Hematopoietic multipotent progenitor cell treated with erythropoietin and hydrocortisone succinate and interleukin-3 and kit ligand, for 4 days (in vitro differentiated cells): ENCODE data around the gene NAT16.
"Not testable (repeated sequence)": the region's sequence is repeated elsewhere in the genome, so short reads cannot be mapped to it uniquely, and the experiment has no call there.

ENCODE experiments used
- DNase-seq: peaks from one replicate; pipeline ENCODE4 v3.0.0-alpha.2; 2015

The NAT16 gene

DNA sequence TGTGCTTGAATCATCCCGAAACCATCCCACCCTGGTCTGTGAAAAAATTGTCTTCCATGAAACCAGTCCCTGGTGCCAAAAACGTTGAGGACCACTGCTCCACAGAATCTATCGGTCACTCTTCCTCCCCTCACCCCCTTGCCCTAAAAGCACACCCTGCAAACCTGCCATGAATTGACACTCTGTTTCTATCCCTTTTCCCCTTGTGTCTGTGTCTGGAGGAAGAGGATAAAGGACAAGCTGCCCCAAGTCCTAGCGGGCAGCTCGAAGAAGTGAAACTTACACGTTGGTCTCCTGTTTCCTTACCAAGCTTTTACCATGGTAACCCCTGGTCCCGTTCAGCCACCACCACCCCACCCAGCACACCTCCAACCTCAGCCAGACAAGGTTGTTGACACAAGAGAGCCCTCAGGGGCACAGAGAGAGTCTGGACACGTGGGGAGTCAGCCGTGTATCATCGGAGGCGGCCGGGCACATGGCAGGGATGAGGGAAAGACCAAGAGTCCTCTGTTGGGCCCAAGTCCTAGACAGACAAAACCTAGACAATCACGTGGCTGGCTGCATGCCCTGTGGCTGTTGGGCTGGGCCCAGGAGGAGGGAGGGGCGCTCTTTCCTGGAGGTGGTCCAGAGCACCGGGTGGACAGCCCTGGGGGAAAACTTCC, 54.0 kb downstream of the NAT16 start:
- DNase-seq: no peak

DNA sequence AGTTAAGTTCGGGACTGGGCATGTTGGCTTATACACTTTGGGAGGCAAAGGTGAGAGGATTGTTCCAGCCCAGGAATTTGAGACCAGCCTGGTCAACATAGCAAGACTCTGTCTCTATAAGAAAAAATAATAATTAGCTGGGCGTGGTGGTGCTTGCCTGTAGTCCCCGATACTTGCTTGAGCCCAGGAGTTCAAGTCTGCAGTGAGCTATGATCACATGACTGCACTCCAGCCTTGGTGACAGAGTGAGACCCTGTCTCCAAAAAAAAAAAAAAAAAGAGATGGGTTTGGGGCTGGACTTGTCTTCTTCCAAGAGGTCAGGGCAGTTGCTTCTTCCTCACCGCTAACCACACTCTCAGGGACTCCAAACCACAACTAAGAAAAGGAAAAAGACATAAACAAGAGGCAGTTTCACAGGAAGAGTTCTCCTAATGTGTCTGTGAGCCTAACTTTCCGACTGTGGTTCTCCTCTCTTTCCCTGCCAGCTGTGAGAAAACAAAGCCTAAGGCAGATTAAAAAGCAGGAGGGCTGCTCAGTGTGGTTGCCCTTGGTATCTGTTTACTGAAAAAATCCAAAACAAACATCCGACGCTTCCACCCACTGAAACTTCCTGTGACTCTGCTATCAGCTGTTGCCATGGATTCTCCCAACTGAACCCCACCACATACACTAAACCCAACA, 55.6 kb downstream of the NAT16 start:
- DNase-seq: peak; percentile 70

DNA sequence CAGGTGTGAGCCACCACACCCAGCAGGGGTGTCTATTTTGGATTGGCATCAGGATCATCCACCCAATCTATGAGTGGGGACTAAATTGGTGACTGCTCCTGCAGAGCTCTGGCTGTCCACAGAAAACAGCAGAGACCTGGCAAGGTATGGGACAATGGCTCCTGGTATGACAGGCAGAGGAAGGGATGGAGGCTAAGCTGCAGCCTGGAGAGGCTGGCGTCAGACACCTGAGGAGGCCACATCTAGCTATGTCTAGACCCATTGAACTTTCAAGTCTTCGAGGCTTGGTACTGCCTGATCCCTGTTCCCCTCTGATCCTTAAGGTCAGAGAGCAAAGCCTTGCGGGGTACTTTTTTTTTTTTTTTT, 56.4 kb downstream of the NAT16 start:
- no peak for DNase-seq

DNA sequence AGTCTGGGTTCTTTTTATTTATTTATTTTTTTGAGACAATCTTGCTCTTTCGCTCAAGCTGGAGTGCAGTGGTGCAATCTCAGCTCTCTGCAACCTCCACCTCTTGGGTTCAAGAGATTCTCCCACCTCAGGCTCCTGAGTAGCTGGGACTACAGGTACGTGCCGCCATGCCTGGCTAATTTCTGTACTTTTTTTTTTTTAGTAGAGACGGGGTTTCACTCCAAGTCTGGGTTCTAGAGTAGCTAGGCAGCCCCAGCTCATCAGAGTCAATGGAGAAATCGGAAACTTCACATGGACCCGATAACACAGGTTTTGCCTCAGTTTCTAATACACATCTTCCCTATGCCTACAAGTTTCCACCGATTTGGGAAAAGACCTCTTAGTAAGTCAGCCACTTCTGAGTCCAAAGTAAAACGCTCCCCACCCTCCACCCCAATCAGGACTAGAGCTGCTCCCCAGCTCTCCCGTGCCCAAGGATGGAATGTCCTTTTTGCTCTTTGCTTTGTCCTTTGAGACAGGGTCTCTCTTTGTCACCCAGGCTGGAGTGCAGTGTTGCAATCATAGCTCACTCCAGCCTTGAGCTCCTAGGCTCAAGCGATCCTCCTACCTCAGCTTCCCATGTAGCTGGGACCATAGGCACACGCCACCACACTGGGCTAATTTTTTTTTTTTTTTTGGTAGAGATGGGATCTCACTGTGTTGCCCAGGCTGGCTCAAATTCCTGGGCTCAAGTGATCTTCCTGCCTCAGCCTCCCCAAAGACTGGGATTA, 57.0 kb downstream of the NAT16 start:
- DNase-seq: no peak

DNA sequence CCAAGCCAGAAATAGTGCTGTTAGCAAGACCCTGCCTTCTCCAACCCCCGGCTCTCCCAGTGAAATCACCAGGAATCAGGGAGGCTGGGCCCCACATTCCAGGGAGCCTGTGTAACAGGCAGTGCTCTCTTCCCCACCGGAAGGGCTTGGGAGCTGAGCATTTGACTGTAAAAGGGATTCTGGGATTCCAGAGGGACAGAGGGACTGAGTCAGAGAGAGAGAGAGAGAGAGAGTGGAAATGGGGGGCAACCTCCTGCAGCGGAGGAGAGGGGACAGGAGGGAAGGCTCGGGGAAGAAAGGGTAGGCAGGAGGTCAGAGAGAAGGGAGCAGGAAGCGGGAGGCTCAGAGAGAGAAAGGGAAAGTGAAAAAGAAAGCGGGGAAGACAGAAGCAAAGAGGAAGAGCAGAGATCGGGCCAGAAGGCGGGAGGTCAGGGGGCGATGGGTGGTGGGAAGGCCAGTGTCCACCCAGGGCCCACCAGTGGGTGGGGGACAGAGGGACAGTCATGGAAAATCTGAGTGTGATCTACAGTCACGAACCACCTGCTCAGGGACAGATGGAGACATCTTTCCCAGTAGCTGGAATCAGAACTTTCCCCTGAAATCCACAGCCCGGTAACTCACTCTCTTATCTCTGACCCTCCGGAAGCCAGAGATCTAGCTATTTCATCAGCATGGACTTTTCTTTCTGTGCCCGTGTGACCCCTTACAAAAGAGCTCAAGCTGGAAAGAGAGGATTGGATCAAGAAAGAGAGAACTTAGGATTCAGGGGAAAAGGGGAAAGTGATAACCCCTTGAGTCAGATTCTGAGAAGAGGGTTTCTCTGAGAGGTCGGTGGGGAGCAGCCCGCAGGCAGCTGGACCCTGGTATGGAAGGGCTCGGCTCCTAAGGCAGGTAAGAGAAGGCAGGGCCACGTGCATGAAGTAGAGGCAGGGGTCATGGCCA, 57.8 kb downstream of the NAT16 start:
- no peak for DNase-seq

DNA sequence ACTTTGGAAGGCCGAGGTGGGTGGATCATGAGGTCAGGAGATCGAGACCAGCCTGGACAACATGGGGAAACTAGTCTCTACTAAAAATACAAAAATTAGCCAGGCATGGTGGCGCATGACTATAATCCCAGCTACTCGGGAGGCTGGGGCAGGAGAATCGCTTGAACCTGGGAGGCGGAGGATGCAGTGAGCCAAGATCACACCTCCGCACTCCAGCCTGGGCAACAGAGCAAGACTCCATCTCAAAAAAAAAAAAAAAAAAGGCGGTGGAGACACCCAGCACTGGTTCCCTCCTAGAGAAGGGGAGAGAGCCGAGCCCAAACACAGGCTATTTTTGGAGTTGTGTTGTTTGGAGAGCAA, 58.5 kb downstream of the NAT16 start:
- not testable (repeated sequence) for DNase-seq
